K562 (cell line): ENCODE data around the gene DPEP2NB. TPM values are rescaled to one million over a fixed set of nuclear protein-coding genes. Genes with fewer than 3 reads are reported as not detected.
A peak's percentile ranks its signal among the peaks of the same experiment; 100 is the strongest.

Experiments
- ATF7 ChIP-seq: fragments of 450-650 bp; IDR thresholded peaks from 2 replicates; pipeline ENCODE4 v1.7.1; 2014; ENCODE audit warnings: mild to moderate bottlenecking, moderate library complexity
- BMI1 ChIP-seq: fragments of 150-350 bp; IDR thresholded peaks from 2 replicates; pipeline ENCODE4 v1.6.1; 2014; ENCODE audit warnings: low read length
- C11orf30 ChIP-seq: fragments of 450-650 bp; IDR thresholded peaks from 2 replicates; pipeline ENCODE4 v1.6.1; 2016; ENCODE audit warnings: low read depth, mild to moderate bottlenecking
- DMBX1 ChIP-seq: fragments of 250-450 bp; sonication (Bioruptor Pico); IDR thresholded peaks from 2 replicates; pipeline ENCODE4 v1.8.0; 2022; ENCODE audit warnings: inconsistent platforms, mild to moderate bottlenecking, moderate library complexity, borderline replicate concordance
- DPF2 ChIP-seq: fragments of 450-650 bp; IDR thresholded peaks from 2 replicates; pipeline ENCODE4 v1.6.1; 2016
- ZNF384 ChIP-seq: IDR thresholded peaks from 2 replicates; pipeline ENCODE4 v1.6.1; 2012; ENCODE audit warnings: low read depth, low read length, improper control_type of control experiment
- ZNF764 ChIP-seq: fragments of 250-450 bp; sonication (Bioruptor Pico); IDR thresholded peaks from 2 replicates; pipeline ENCODE4 v1.4.0; 2020; ENCODE audit warnings: low read depth, mild to moderate bottlenecking, moderate library complexity
- polyA plus RNA-seq, 8 experiments: library from polyadenylated mRNA; depleted of rRNA in 4 of 8; stranded (reverse) in 5 of 8; unstranded in 3 of 8; fragments of >200 nt; fragmentation: Nextera tagmentation in 2 of 8; fragmentation: Illumina TruSeq in 1 of 8; extraction: Ambion mirVana in 2 of 8; extraction: Trizol in 1 of 8; gene quantifications; 2 replicates each; pipeline versions ENCODE4 v1.2.1 to v1.2.3, GENCODE V29; 2011 to 2014; ENCODE audit warnings: inconsistent platforms in 1 of 8, missing spikeins in 1 of 8
- total RNA-seq, 7 experiments: library from RNA; depleted of rRNA in 6 of 7; stranded (reverse); fragments of >200 nt in 6 of 7; fragmentation: Illumina TruSeq in 2 of 7; extraction: Trizol in 2 of 7; gene quantifications; 2 replicates each; pipeline versions ENCODE4 v1.2.1 to v1.2.3, GENCODE V29; 2011 to 2021; ENCODE audit warnings: low replicate concordance in 1 of 7
- TF ChIP-seq, protein P1 (sequence below): fragments of 250-450 bp; sonication (Bioruptor Pico); IDR thresholded peaks from 2 replicates; pipeline ENCODE4 v1.4.0; 2020; ENCODE audit warnings: mild to moderate bottlenecking
- TF ChIP-seq, protein P2 (sequence below): fragments of 450-650 bp; formaldehyde crosslinking; IDR thresholded peaks from 2 replicates; pipeline ENCODE4 v1.4.0; 2022; ENCODE audit warnings: missing genetic modification characterization
- TF ChIP-seq, protein P3 (sequence below): fragments of 250-450 bp; sonication (Bioruptor Pico); IDR thresholded peaks from 2 replicates; pipeline ENCODE4 v1.8.0; 2021; ENCODE audit warnings: moderate library complexity, mild to moderate bottlenecking, inconsistent platforms

DPEP2NB gene
- total and polyA plus RNA-seq, 9 of the 15 experiments (the other 6 are each of a cell fraction or from before 2014, with no cell fraction given), result not detected

DNA sequence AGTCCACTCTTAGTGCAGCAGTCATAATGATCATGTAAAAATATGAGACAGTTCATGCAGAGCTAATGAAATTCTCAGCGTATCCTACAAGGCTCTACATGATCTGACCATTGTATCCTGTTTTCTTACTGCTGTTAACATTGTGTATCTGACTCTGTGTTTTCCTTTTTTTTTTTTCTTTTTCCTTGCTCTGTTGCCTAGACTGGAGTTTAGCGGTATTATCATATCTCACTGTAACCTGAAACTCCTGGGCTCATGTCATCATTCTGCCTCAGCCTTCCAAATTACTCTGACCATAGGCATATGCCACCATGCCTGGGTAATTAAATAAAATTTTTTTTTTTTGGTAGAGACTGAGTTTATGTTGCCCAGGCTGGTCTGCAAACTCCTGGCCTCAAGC lies 19.5 kb upstream of the DPEP2NB start (continued):
- TF ChIP-seq, protein P1, sequence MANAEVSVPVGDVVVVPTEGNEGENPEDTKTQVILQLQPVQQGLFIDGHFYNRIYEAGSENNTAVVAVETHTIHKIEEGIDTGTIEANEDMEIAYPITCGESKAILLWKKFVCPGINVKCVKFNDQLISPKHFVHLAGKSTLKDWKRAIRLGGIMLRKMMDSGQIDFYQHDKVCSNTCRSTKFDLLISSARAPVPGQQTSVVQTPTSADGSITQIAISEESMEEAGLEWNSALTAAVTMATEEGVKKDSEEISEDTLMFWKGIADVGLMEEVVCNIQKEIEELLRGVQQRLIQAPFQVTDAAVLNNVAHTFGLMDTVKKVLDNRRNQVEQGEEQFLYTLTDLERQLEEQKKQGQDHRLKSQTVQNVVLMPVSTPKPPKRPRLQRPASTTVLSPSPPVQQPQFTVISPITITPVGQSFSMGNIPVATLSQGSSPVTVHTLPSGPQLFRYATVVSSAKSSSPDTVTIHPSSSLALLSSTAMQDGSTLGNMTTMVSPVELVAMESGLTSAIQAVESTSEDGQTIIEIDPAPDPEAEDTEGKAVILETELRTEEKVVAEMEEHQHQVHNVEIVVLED (CRISPR knock-in tag), result no peak
- no peak for TF ChIP-seq ZNF764 (CRISPR knock-in tag)
- TF ChIP-seq ATF7, result 0 out of 2 replicates have a peak, but pooled peaks have one; percentile 19
- TF ChIP-seq, protein P2, sequence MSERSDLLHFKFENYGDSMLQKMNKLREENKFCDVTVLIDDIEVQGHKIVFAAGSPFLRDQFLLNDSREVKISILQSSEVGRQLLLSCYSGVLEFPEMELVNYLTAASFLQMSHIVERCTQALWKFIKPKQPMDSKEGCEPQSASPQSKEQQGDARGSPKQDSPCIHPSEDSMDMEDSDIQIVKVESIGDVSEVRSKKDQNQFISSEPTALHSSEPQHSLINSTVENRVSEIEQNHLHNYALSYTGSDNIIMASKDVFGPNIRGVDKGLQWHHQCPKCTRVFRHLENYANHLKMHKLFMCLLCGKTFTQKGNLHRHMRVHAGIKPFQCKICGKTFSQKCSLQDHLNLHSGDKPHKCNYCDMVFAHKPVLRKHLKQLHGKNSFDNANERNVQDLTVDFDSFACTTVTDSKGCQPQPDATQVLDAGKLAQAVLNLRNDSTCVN (CRISPR knock-in tag), result no peak
- no peak for TF ChIP-seq DMBX1 (CRISPR knock-in tag)
- peak; percentile 37; the same call in 1 of the 2 replicates for TF ChIP-seq DPF2
- TF ChIP-seq ZNF384, result peak; percentile 48; the same call in 1 of the 2 replicates
- TF ChIP-seq C11orf30, result no peak
- TF ChIP-seq, protein P3, sequence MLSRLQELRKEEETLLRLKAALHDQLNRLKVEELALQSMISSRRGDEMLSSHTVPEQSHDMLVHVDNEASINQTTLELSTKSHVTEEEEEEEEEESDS (CRISPR knock-in tag), result no peak
- no peak for TF ChIP-seq BMI1
